ENCODE results near the gene BTBD10. TPM values are rescaled to one million over a fixed set of nuclear protein-coding genes. Genes with fewer than 3 reads are reported as not detected.

BTBD10 gene
- total and polyA plus RNA-seq, 2 experiments from 2014 or later = 38.6 to 56.7 TPM

GRCh38 chr11:13494051-13494450 lies 31.0 kb upstream of the BTBD10 start:
- no peaks in the 10 kb centered on the region for H3K9me2 ChIP-seq (ENCODE audit: insufficient read depth)
- no peaks in the 10 kb centered on the region for H3K79me2 ChIP-seq (ENCODE audit: insufficient read depth)
- no peak for TF ChIP-seq EZH2 (IDR thresholded peaks at IDR 0.05; ENCODE audit: insufficient read depth, poor library complexity, severe bottlenecking)
- TF ChIP-seq EZH2phosphoT487 (IDR thresholded peaks at IDR 0.05; ENCODE audit: insufficient read depth, low read depth) = no peak
- H3K9me3 ChIP-seq (ENCODE audit: low read depth) = no peaks in the 10 kb centered on the region
- no peak overlapping the region for H3K4me3 ChIP-seq
- in situ Hi-C loops (cut with MboI) = no loop called here
- H2AFZ ChIP-seq = no peak overlapping the region
- H3K9ac ChIP-seq = no peak overlapping the region
- H3K27ac ChIP-seq = no peak overlapping the region
- H3K27me3 ChIP-seq (replicated peaks; ENCODE audit: insufficient read depth) = 0 out of 2 replicates have a peak, but pooled peaks cover 3% of the 10 kb centered on the region
- no peaks in the 10 kb centered on the region for H3K36me3 ChIP-seq (ENCODE audit: low read depth)
- H3K4me2 ChIP-seq (ENCODE audit: unreplicated experiment) = no peak overlapping the region
- H3F3A ChIP-seq (ENCODE audit: insufficient read depth) = no peaks in the 10 kb centered on the region
- WGBS, 2 experiments (ENCODE audit: low coverage in 1 of 2, low lambda C conversion rate in 2 of 2, missing lambda C conversion rate in 2 of 2) = 14% methylated on average over 3 of the region's 3 CpGs
- H4K20me1 ChIP-seq (ENCODE audit: insufficient read depth) = no peaks in the 10 kb centered on the region
- DNase-seq = peak; percentile 2
- no peaks in the 10 kb centered on the region for H3K4me1 ChIP-seq (ENCODE audit: insufficient read depth)

GRCh38 chr11:13487661-13488030 lies 24.6 kb upstream of the BTBD10 start:
- Histone ChIP-seq H3K4me3 (peak overlapping the region; percentile 68), H3K27me3 (replicated peaks; ENCODE audit: insufficient read depth) (no peaks in the 10 kb centered on the region), H3K4me2 (ENCODE audit: unreplicated experiment) (peak overlapping the region; percentile 39), H3K9me2 (ENCODE audit: insufficient read depth) (no peaks in the 10 kb centered on the region), H2AFZ (peak overlapping the region; percentile 79), H3K36me3 (ENCODE audit: low read depth) (no peaks in the 10 kb centered on the region), H3K4me1 (ENCODE audit: insufficient read depth) (no peaks in the 10 kb centered on the region), H3F3A (ENCODE audit: insufficient read depth) (no peaks in the 10 kb centered on the region), H3K9ac (peak overlapping the region; percentile 45; the same call in 1 of the 2 replicates), H3K79me2 (ENCODE audit: insufficient read depth) (no peaks in the 10 kb centered on the region), H3K27ac (no peak overlapping the region), H4K20me1 (ENCODE audit: insufficient read depth) (no peaks in the 10 kb centered on the region), H3K9me3 (ENCODE audit: low read depth) (no peaks in the 10 kb centered on the region)
- in situ Hi-C loops (cut with MboI) = no loop called here
- peak; percentile 49 for DNase-seq
- TF ChIP-seq EZH2phosphoT487 (IDR thresholded peaks at IDR 0.05; ENCODE audit: insufficient read depth, low read depth) (no peak), EZH2 (IDR thresholded peaks at IDR 0.05; ENCODE audit: insufficient read depth, poor library complexity, severe bottlenecking) (no peak)
- 41 to 47% methylated on average over 5 of the region's 5 CpGs for WGBS, 2 experiments (ENCODE audit: low coverage in 1 of 2, low lambda C conversion rate in 2 of 2, missing lambda C conversion rate in 2 of 2)

DNA sequence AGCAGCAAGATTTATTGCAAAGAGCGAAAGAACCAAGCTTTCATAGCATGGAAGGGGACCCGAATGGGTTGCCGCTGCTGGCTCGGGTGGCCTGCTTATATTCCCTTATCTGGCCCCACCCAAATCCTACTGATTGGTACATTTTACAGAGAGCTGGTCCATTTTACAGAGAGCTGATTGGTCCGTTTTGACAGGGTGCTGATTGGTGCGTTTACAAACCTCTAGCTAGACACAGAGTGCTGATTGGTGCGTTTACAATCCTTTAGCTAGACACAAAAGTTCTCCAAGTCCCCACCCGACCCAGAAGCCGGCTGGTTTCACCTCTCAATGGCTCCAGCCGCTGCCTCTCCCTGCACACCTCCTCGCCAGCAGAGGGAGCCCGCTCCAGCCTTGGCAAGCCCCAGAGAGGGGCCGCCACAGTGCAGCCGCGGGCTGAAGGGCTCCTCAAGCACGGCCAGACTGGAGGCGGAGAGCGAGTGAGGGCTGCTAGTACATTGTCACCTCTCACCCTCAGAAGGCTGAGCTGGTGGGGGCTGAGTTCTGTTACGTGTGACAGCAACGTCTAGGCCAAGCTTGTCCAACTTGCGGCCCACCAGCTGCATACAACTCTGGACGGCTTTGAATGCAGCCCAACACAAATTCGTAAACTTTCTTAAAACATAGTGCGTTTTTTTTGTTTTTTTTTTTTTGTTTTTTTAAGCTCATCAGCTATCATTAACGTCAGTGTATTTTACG lies 24.1 kb upstream of the BTBD10 start:
- Histone ChIP-seq H4K20me1 (ENCODE audit: insufficient read depth) (no peaks in the 10 kb centered on the region), H3K79me2 (ENCODE audit: insufficient read depth) (no peaks in the 10 kb centered on the region), H3K4me2 (ENCODE audit: unreplicated experiment) (peak overlapping the region; percentile 39), H3K36me3 (ENCODE audit: low read depth) (no peaks in the 10 kb centered on the region), H3K9ac (peak overlapping the region; percentile 45; the same call in 1 of the 2 replicates), H2AFZ (peak overlapping the region; percentile 79), H3K4me3 (peak overlapping the region; percentile 68), H3K27me3 (replicated peaks; ENCODE audit: insufficient read depth) (no peaks in the 10 kb centered on the region), H3K9me3 (ENCODE audit: low read depth) (no peaks in the 10 kb centered on the region), H3K4me1 (ENCODE audit: insufficient read depth) (no peaks in the 10 kb centered on the region), H3K9me2 (ENCODE audit: insufficient read depth) (no peaks in the 10 kb centered on the region), H3K27ac (no peak overlapping the region), H3F3A (ENCODE audit: insufficient read depth) (no peaks in the 10 kb centered on the region)
- DNase-seq = peak; percentile 67
- TF ChIP-seq EZH2phosphoT487 (IDR thresholded peaks at IDR 0.05; ENCODE audit: insufficient read depth, low read depth) = no peak
- in situ Hi-C loops (cut with MboI) = no loop called here
- WGBS, 2 experiments (ENCODE audit: low coverage in 1 of 2, low lambda C conversion rate in 2 of 2, missing lambda C conversion rate in 2 of 2) = 34 to 42% methylated on average over 26 of the region's 26 CpGs

DNA sequence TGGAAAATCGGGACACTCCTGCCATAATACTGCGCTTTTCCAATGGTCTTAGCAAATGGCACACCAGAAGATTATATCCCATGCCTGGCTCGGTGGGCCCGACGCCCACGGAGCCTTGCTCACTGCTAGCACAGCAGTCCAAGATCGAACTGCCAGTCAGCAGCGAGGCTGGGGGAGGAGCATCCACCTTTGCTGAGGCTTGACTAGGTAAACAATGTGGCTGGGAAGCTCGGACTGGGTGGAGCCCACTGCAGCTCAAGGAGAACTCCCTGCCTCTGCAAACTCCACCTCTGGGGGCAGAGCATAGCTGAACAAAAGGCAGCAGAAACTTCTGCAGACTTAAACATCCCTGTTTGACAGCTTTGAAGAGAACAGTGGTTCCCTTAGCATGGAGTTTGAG lies 17.2 kb upstream of the BTBD10 start:
- 42 to 44% methylated on average over 9 of the region's 9 CpGs for whole genome bisulfite sequencing, 2 experiments (ENCODE audit: low coverage in 1 of 2, low lambda C conversion rate in 2 of 2, missing lambda C conversion rate in 2 of 2)
- in situ Hi-C loops (cut with MboI) = no loop called here
- Histone ChIP-seq H3K79me2 (ENCODE audit: insufficient read depth) (no peaks in the 10 kb centered on the region), H3F3A (ENCODE audit: insufficient read depth) (no peaks in the 10 kb centered on the region), H3K9me3 (ENCODE audit: low read depth) (no peaks in the 10 kb centered on the region), H3K9ac (no peak overlapping the region), H3K4me2 (ENCODE audit: unreplicated experiment) (no peak overlapping the region), H3K4me1 (ENCODE audit: insufficient read depth) (no peaks in the 10 kb centered on the region), H3K4me3 (no peak overlapping the region), H3K27ac (no peak overlapping the region), H3K9me2 (ENCODE audit: insufficient read depth) (no peaks in the 10 kb centered on the region), H3K36me3 (ENCODE audit: low read depth) (no peaks in the 10 kb centered on the region), H2AFZ (no peak overlapping the region), H3K27me3 (replicated peaks; ENCODE audit: insufficient read depth) (peaks cover 11% of the 10 kb centered on the region; the same call in 1 of the 2 replicates), H4K20me1 (ENCODE audit: insufficient read depth) (no peaks in the 10 kb centered on the region)
- TF ChIP-seq EZH2phosphoT487 (IDR thresholded peaks at IDR 0.05; ENCODE audit: insufficient read depth, low read depth) = no peak
- TF ChIP-seq EZH2 (IDR thresholded peaks at IDR 0.05; ENCODE audit: insufficient read depth, poor library complexity, severe bottlenecking) = no peak
- DNase-seq = no peak

Data from GM23248 (cell line).